Naive thymus-derived CD4-positive, alpha-beta T cell (primary cell): ENCODE data around the gene RCOR3. TPM values are rescaled to one million over a fixed set of nuclear protein-coding genes. Genes with fewer than 3 reads are reported as not detected.
A peak's percentile ranks its signal among the peaks of the same experiment; 100 is the strongest.

Experiments used
- ATAC-seq: fragments of 150-1000 bp; cut with Tn5 transposase; 2 replicates; pipeline ENCODE4 v1.10.0; 2021; ENCODE audit warnings: mild to moderate bottlenecking, moderate library complexity
- CTCF ChIA-PET: fragments of 350-600 bp; sonication (Branson Sonifier 250); formaldehyde crosslinking; loops from one replicate; lab custom pipeline; 2021; ENCODE audit warnings: antibody characterized with exemption; lab: Charles Lee
- POLR2A ChIA-PET: fragments of 350-600 bp; sonication (Branson Sonifier 250); formaldehyde crosslinking; loops from one replicate; lab custom pipeline; 2021; ENCODE audit warnings: antibody characterized with exemption, inconsistent platforms; lab: Charles Lee
- DNase-seq, 9 donors: peaks; one replicate each; pipeline versions ENCODE4 v3.0.0 to v3.0.0-alpha.2; 2020 to 2022; ENCODE audit warnings: mixed read lengths in 1 of 9
- H3K27ac ChIP-seq: one replicate; pipeline ENCODE4 v1.7.0; 2013; ENCODE audit warnings: mild to moderate bottlenecking, low read depth, low read length, moderate library complexity
- H3K27me3 ChIP-seq, 2 donors: one replicate each; pipeline ENCODE4 v1.7.0; 2013; ENCODE audit warnings: low read length in 2 of 2, mild to moderate bottlenecking in 2 of 2, moderate library complexity in 2 of 2; ENCODE audit not compliant: control insufficient read depth in 2 of 2, insufficient read depth in 2 of 2
- H3K36me3 ChIP-seq, 3 experiments: 1 replicate in 2 of 3; 2 replicates in 1 of 3; pipeline ENCODE4 v1.7.0; 2013; ENCODE audit warnings: low read length in 3 of 3, mild to moderate bottlenecking in 3 of 3, moderate library complexity in 1 of 3; ENCODE audit not compliant: insufficient read depth in 3 of 3, control insufficient read depth in 2 of 3
- H3K4me1 ChIP-seq, 2 donors: one replicate each; pipeline ENCODE4 v1.7.0; 2013; ENCODE audit warnings: low read length in 2 of 2, mild to moderate bottlenecking in 2 of 2, moderate library complexity in 1 of 2; ENCODE audit not compliant: control insufficient read depth in 2 of 2, insufficient read depth in 2 of 2
- H3K4me3 ChIP-seq: 2 replicates; pipeline ENCODE4 v1.7.0; 2013; ENCODE audit warnings: mild to moderate bottlenecking, low read length
- H3K9me3 ChIP-seq, 3 experiments: 1 replicate in 2 of 3; 2 replicates in 1 of 3; pipeline ENCODE4 v1.7.0; 2013; ENCODE audit warnings: low read length in 3 of 3; ENCODE audit not compliant: control insufficient read depth in 2 of 3
- H3K27ac Mint-ChIP-seq, 9 donors: one replicate each; pipeline ENCODE4 v1.8.0; 2020 to 2022; ENCODE audit warnings: mixed read lengths in 9 of 9, mild to moderate bottlenecking in 8 of 9, moderate library complexity in 5 of 9, inconsistent platforms in 2 of 9
- H3K27me3 Mint-ChIP-seq, 5 donors: one replicate each; pipeline ENCODE4 v1.8.0; 2021 to 2022; ENCODE audit warnings: mixed read lengths in 5 of 5, mild to moderate bottlenecking in 1 of 5
- H3K36me3 Mint-ChIP-seq, 5 donors: one replicate each; pipeline ENCODE4 v1.8.0; 2020 to 2022; ENCODE audit warnings: mixed read lengths in 5 of 5, mild to moderate bottlenecking in 3 of 5, inconsistent platforms in 1 of 5
- H3K4me1 Mint-ChIP-seq, 7 donors: one replicate each; pipeline ENCODE4 v1.8.0; 2020 to 2022; ENCODE audit warnings: mixed read lengths in 7 of 7, mild to moderate bottlenecking in 3 of 7, inconsistent platforms in 1 of 7
- H3K4me3 Mint-ChIP-seq, 10 donors: one replicate each; pipeline ENCODE4 v1.8.0; 2020 to 2022; ENCODE audit warnings: mild to moderate bottlenecking in 10 of 10, mixed read lengths in 10 of 10, moderate library complexity in 6 of 10, inconsistent platforms in 2 of 10
- H3K9me3 Mint-ChIP-seq, 11 donors: one replicate each; pipeline ENCODE4 v1.8.0; 2020 to 2022; ENCODE audit warnings: mixed read lengths in 11 of 11, mild to moderate bottlenecking in 4 of 11, inconsistent platforms in 1 of 11, moderate library complexity in 1 of 11
- intact Hi-C, 2 donors: fragments of 100-400 bp; cut with micrococcal nuclease; formaldehyde crosslinking; loops; one replicate each; pipeline ENCODE4 v1.15.1; 2023
- polyA plus RNA-seq, 2 donors: library from polyadenylated mRNA; unstranded; fragments of 300-500 nt; fragmentation: Illumina TruSeq; gene quantifications; one replicate each; pipeline ENCODE4 v1.2.3, GENCODE V29; 2021
- total RNA-seq, 6 experiments: library from RNA in 5 of 6; stranded (reverse) in 5 of 6; gene quantifications; 1 replicate in 5 of 6; 2 replicates in 1 of 6; pipeline ENCODE4 v1.2.3 and lab custom pipeline; 2021 to 2026

Gene RCOR3
- total and polyA plus RNA-seq, 7 experiments from 2014 or later = 26.8 to 98.0 (median 68.0) TPM

DNA sequence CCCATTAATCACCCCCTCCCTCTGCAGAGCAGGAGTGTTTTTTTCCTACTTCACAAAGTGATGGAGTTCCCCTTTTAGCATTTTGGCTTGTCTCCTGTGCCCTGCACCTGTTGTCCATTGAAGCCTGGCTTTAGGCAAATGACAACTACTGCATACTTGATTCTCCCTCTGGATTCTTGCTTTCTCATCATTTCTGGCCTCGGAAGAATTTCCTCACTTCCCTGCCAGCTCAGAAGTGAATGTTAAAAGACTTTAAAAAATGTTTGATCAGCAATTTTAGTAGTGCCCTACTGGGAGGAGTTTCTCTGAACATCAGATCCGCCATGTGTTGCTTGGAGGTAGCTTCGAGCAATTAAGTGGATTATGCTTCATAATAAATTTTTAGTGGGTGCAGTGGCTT is 28.1 kb downstream of the RCOR3 start:
- H3K9me3 ChIP-seq = no peaks in the 10 kb centered on the region
- ChIA-PET CTCF (no interaction called here), POLR2A (no interaction called here)
- Mint-ChIP-seq H3K9me3 (no peaks in the 10 kb centered on the region), H3K4me1 (peaks cover 4 to 38% (median 22%) of the 10 kb centered on the region in 7 donors), H3K36me3 (peaks cover 14 to 62% (median 33%) of the 10 kb centered on the region in 5 donors), H3K27ac (peak overlapping the region in 1 of 9 donors; percentile 37), H3K4me3 (no peak overlapping the region), H3K27me3 (no peaks in the 10 kb centered on the region)
- intact Hi-C loops = no loop called here
- ATAC-seq (no peak), DNase-seq (no peak)
- H3K27ac ChIP-seq = no peak overlapping the region
- no peak overlapping the region for H3K4me3 ChIP-seq
- peaks cover 11 to 63% (median 26%) of the 10 kb centered on the region in 3 experiments for H3K36me3 ChIP-seq
- no peaks in the 10 kb centered on the region for H3K27me3 ChIP-seq
- no peaks in the 10 kb centered on the region for H3K4me1 ChIP-seq

DNA sequence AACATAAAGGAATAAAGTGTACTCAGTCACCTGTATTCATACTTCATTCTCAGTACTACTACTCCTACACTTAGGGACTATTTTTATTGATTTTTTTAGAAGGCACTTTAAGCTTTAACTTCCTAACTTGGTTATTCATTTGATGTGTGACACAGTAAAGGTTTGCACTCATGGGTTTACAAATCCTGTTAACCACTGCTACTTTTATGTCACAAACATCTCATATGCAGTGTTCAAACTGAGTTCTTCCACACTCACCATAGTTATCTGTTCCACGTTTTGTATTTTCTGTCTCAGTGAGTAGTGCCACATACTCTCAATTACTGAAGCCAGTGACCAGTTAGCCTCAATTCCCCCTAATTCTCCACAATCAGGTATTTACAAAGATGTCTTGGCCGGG is 33.2 kb downstream of the RCOR3 start:
- ChIA-PET CTCF (no interaction called here), POLR2A (no interaction called here)
- H3K36me3 ChIP-seq = peaks cover 4 to 59% (median 42%) of the 10 kb centered on the region in 3 experiments
- intact Hi-C loops = no loop called here
- no peak overlapping the region for H3K4me3 Mint-ChIP-seq
- peaks cover 19 to 46% (median 41%) of the 10 kb centered on the region in 5 donors for H3K36me3 Mint-ChIP-seq
- no peak overlapping the region for H3K27ac ChIP-seq
- ATAC-seq = no peak
- no peak overlapping the region for H3K4me3 ChIP-seq
- no peaks in the 10 kb centered on the region for H3K4me1 ChIP-seq
- H3K9me3 ChIP-seq = no peaks in the 10 kb centered on the region
- DNase-seq = no peak
- peak overlapping the region in 1 of 9 donors; percentile 17 for H3K27ac Mint-ChIP-seq
- H3K27me3 ChIP-seq = no peaks in the 10 kb centered on the region
- peaks cover 6 to 45% (median 21%) of the 10 kb centered on the region in 7 donors for H3K4me1 Mint-ChIP-seq
- H3K27me3 Mint-ChIP-seq = no peaks in the 10 kb centered on the region
- no peaks in the 10 kb centered on the region for H3K9me3 Mint-ChIP-seq

DNA sequence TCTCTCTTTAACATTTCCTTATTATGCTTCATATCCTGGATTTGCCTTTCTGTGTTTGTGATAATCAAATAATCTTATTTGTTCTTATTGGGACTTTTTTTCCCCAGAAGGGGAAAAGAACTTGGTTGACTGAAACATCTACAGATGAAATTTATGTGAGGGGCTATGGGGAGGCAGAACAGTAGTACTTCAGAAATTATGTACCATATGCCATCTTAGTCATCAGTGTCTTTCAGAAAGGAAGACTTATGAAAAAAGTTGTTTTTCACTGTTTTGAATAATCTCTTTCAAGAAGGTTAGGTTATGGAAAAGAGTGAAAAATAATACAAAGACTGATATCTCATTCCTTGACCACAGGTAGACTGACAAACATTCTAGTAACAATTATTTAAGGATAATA is 37.2 kb downstream of the RCOR3 start:
- peaks cover 11 to 53% (median 44%) of the 10 kb centered on the region in 5 donors for H3K36me3 Mint-ChIP-seq
- Histone ChIP-seq H3K36me3 (peaks cover 8 to 40% (median 24%) of the 10 kb centered on the region in 3 experiments), H3K27me3 (no peaks in the 10 kb centered on the region), H3K4me1 (no peaks in the 10 kb centered on the region), H3K9me3 (no peaks in the 10 kb centered on the region), H3K27ac (no peak overlapping the region), H3K4me3 (no peak overlapping the region)
- H3K9me3 Mint-ChIP-seq = no peaks in the 10 kb centered on the region
- H3K27ac Mint-ChIP-seq = no peak overlapping the region
- ChIA-PET POLR2A (interaction anchor here (1.2 to 1.3 kb wide), 2 partner anchors 35 to 96 kb away, joined by 3 to 4 read pairs; no protein-coding TSS in a partner anchor), CTCF (interaction anchor here (1.1 kb wide), 1 partner anchor 27 kb away, joined by 4 read pairs; no protein-coding TSS in a partner anchor)
- no peak for DNase-seq
- H3K4me3 Mint-ChIP-seq = no peak overlapping the region
- no peaks in the 10 kb centered on the region for H3K27me3 Mint-ChIP-seq
- intact Hi-C loops = no loop called here
- H3K4me1 Mint-ChIP-seq = peaks cover 0 to 41% (median 18%) of the 10 kb centered on the region in 7 donors
- ATAC-seq = no peak

DNA sequence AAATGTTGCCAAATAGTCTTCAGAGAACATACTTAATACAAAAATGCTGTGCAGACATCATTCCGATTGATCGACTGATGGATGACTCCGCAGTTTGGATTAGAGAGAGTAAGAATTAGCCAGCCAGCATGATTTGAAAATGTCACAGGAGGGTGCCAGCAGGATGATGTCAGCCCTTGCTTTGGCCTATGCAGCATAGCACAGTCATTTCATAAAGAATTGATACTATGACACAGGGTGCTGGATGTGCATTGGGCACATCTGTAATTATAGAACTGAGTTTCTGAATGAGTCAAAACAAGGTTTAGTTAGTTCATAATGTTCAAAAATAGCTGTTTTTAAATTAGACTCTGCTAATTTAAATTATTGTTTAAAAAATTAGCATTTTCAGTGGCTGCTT is 45.9 kb downstream of the RCOR3 start:
- peaks cover 5 to 18% (median 7%) of the 10 kb centered on the region in 3 experiments for H3K36me3 ChIP-seq
- ChIA-PET POLR2A (no interaction called here), CTCF (no interaction called here)
- H3K27me3 Mint-ChIP-seq = no peaks in the 10 kb centered on the region
- H3K9me3 Mint-ChIP-seq = no peaks in the 10 kb centered on the region
- H3K4me3 Mint-ChIP-seq = no peak overlapping the region
- H3K4me1 Mint-ChIP-seq = peaks cover 7 to 53% (median 39%) of the 10 kb centered on the region in 7 donors
- intact Hi-C loops = loop anchor here in 1 of 2 donors (5.0 kb wide), 1 partner anchor 858 kb away; no protein-coding TSS in a partner anchor
- peaks cover 3 to 41% (median 26%) of the 10 kb centered on the region in 5 donors for H3K36me3 Mint-ChIP-seq
- H3K27ac ChIP-seq = no peak overlapping the region
- H3K27me3 ChIP-seq = no peaks in the 10 kb centered on the region
- no peaks in the 10 kb centered on the region for H3K9me3 ChIP-seq
- ATAC-seq (no peak), DNase-seq (no peak)
- H3K4me3 ChIP-seq = no peak overlapping the region
- H3K4me1 ChIP-seq = no peaks in the 10 kb centered on the region
- H3K27ac Mint-ChIP-seq = peak overlapping the region in 4 of 9 donors; percentile 4 to 43 (median 34)

DNA sequence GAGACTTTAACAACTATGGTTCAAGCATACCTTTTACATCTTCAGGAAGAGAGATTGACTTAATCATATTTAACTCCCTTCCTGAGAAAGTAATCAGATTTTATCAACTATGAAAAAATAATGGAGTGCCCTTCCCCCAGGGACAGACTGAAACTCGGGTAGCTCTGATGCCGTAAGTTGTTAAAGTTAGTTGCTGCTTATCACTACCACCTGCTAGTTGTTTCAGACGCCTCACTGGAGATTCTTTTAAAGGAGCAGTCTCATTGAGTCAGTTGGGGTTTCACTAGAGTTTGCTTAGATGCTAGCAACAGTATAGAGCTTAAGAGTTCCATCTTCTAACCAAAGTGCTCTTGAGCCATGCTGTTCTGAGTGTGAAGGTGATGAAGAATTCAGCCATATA is 50.5 kb downstream of the RCOR3 start:
- Mint-ChIP-seq H3K4me3 (no peak overlapping the region), H3K27me3 (no peaks in the 10 kb centered on the region), H3K9me3 (no peaks in the 10 kb centered on the region), H3K36me3 (peaks cover 9 to 25% (median 18%) of the 10 kb centered on the region in 5 donors), H3K27ac (peak overlapping the region in 8 of 9 donors; percentile 5 to 88 (median 70)), H3K4me1 (peaks cover 5 to 41% (median 24%) of the 10 kb centered on the region in 7 donors)
- no peaks in the 10 kb centered on the region for H3K27me3 ChIP-seq
- H3K9me3 ChIP-seq = no peaks in the 10 kb centered on the region
- POLR2A ChIA-PET = no interaction called here
- DNase-seq (no peak), ATAC-seq (no peak)
- H3K4me3 ChIP-seq = no peak overlapping the region
- peak overlapping the region; percentile 26 for H3K27ac ChIP-seq
- CTCF ChIA-PET = interaction anchor here (0.8 to 1.1 kb wide), 2 partner anchors 13 to 19 kb away, joined by 3 read pairs; no protein-coding TSS in a partner anchor
- no peaks in the 10 kb centered on the region for H3K4me1 ChIP-seq
- intact Hi-C loops = loop anchor here (2.0 to 5.0 kb wide), 2 partner anchors 13 to 862 kb away; no protein-coding TSS in a partner anchor
- peaks cover 3 to 21% (median 6%) of the 10 kb centered on the region in 3 experiments for H3K36me3 ChIP-seq

DNA sequence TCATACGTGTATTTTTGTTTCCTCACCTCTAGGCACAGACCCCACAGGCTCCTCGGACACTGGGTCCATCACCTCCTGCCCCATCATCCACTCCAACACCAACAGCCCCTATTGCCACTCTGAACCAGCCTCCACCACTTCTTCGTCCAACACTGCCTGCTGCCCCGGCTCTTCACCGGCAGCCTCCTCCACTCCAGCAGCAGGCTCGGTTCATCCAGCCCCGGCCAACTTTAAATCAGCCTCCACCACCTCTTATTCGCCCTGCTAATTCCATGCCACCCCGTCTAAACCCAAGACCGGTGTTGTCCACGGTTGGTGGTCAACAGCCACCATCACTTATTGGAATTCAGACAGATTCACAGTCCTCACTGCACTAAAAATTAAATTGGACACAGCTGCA is 54.2 kb downstream of the RCOR3 start:
- peak overlapping the region in 6 of 9 donors; percentile 6 to 82 (median 29) for H3K27ac Mint-ChIP-seq
- ATAC-seq (no peak), DNase-seq (no peak)
- Histone ChIP-seq H3K27ac (no peak overlapping the region), H3K36me3 (peaks cover 0 to 17% (median 3%) of the 10 kb centered on the region in 3 experiments), H3K4me1 (no peaks in the 10 kb centered on the region), H3K4me3 (no peak overlapping the region), H3K9me3 (no peaks in the 10 kb centered on the region), H3K27me3 (no peaks in the 10 kb centered on the region)
- H3K9me3 Mint-ChIP-seq = no peaks in the 10 kb centered on the region
- no peaks in the 10 kb centered on the region for H3K27me3 Mint-ChIP-seq
- peaks cover 0 to 16% (median 9%) of the 10 kb centered on the region in 7 donors for H3K4me1 Mint-ChIP-seq
- ChIA-PET CTCF (interaction anchor here (1.1 kb wide), 1 partner anchor 156 kb away, joined by 4 read pairs; no protein-coding TSS in a partner anchor), POLR2A (no interaction called here)
- no peak overlapping the region for H3K4me3 Mint-ChIP-seq
- H3K36me3 Mint-ChIP-seq = peaks cover 8 to 15% (median 9%) of the 10 kb centered on the region in 5 donors
- intact Hi-C loops = no loop called here
